Activated T-cell treated with anti-CD3 and anti-CD28 coated beads, Interleukin-2, amount 50 U/mL, for 24 hours (primary cell): ENCODE measurements around the gene MDGA2.
"Not testable (repeated sequence)": the region's sequence is repeated elsewhere in the genome, so short reads cannot be mapped to it uniquely, and the experiment has no call there.

Experiments used
- DNase-seq: peaks from one replicate; pipeline ENCODE4 v3.0.0-alpha.2; 2020
- H3K27ac Mint-ChIP-seq: 2 replicates; pipeline ENCODE4 v1.8.0; 2020; ENCODE audit warnings: mild to moderate bottlenecking, mixed read lengths
- H3K27me3 Mint-ChIP-seq: 2 replicates; pipeline ENCODE4 v1.8.0; 2020; ENCODE audit warnings: mixed read lengths
- H3K36me3 Mint-ChIP-seq: 2 replicates; pipeline ENCODE4 v1.8.0; 2020; ENCODE audit warnings: low read depth, mixed read lengths
- H3K4me1 Mint-ChIP-seq: 2 replicates; pipeline ENCODE4 v1.8.0; 2020; ENCODE audit warnings: low read depth, mixed read lengths
- H3K4me3 Mint-ChIP-seq: 2 replicates; pipeline ENCODE4 v1.8.0; 2020; ENCODE audit warnings: mild to moderate bottlenecking, moderate library complexity, mixed read lengths
- H3K9me3 Mint-ChIP-seq: 2 replicates; pipeline ENCODE4 v1.8.0; 2020; ENCODE audit warnings: mixed read lengths

The MDGA2 gene

DNA sequence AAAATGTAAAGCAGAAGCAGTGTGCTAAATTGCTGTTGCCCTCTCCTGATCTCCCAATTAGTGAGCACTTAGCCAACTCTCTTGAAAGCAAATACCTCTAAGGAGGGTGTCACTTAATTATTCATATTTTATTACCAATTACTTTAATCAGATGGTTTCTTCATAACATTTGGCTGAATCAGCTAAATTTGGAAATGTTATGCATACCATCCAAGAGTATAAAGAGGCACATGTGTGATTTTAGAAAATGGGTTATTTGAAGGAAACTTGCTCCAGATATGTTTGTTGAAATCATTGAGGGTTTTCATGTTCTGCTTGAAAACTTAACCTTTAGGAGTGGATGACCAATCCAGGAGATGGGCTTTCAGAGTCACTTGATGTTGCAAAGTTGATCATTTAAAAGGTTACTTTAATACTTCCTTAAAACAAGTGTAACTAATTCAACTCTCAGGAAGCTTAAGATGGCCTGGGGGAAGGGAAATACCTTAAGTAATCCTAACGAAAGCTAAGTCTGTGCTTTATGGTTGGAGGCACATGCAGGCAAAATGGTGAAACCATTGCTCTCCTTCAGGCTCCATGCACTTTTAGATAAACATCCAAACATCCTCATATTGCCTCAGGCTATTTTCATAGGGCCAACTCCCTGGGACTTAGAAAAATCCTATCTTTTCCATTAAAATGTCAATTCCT is 434.5 kb downstream of the MDGA2 start:
- no peaks in the 10 kb centered on the region for H3K36me3 Mint-ChIP-seq

GRCh38 chr14:47235619-47236018 is 439.8 kb downstream of the MDGA2 start:
- no peaks in the 10 kb centered on the region for H3K36me3 Mint-ChIP-seq
- H3K9me3 Mint-ChIP-seq: no peaks in the 10 kb centered on the region
- DNase-seq: no peak
- no peaks in the 10 kb centered on the region for H3K4me1 Mint-ChIP-seq
- no peaks in the 10 kb centered on the region for H3K27me3 Mint-ChIP-seq
- no peak overlapping the region for H3K27ac Mint-ChIP-seq
- H3K4me3 Mint-ChIP-seq: no peak overlapping the region

More for the DNA sequence above, 434.5 kb downstream of the MDGA2 start:
- DNase-seq: no peak
- Mint-ChIP-seq H3K27me3 (no peaks in the 10 kb centered on the region), H3K9me3 (no peaks in the 10 kb centered on the region), H3K27ac (no peak overlapping the region), H3K4me1 (no peaks in the 10 kb centered on the region), H3K4me3 (no peak overlapping the region)

DNA sequence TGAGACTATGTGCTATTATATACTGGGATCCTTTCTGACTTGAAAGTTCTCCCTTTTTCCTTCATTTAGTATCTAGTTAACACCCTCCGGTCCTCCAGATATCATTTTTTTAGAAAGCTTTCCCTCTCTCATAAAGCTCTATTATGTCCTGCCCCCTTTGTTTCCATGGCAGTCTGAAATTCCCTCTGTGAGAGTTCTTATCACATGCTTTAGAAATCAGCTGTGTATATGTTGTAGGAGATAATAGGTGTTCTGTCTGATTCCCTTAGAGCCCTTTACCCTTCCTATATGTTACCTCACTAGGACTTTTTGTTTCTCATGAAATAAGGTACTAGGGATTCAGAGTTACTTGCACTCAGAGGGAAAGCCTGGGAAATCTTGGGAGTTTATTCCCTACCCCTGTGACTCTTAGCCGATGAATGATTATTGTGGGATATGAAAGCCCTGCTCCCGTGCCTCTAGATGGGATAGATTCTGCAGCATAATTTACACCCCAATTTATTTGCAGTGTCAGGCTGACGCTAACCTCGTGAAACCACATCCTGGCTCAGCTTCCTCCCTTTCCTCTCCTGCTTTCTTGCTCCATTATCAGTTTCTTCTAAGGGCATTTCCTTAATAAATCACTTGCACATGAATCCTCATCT is 448.4 kb downstream of the MDGA2 start:
- peaks cover 9% of the 10 kb centered on the region for H3K4me1 Mint-ChIP-seq
- DNase-seq: no peak
- no peaks in the 10 kb centered on the region for H3K27me3 Mint-ChIP-seq
- H3K9me3 Mint-ChIP-seq: peaks cover 4% of the 10 kb centered on the region
- H3K27ac Mint-ChIP-seq: no peak overlapping the region
- no peaks in the 10 kb centered on the region for H3K36me3 Mint-ChIP-seq
- H3K4me3 Mint-ChIP-seq: no peak overlapping the region

- no peaks in the 10 kb centered on the region for H3K27me3 Mint-ChIP-seq
- no peak overlapping the region for H3K27ac Mint-ChIP-seq
- H3K36me3 Mint-ChIP-seq: no peaks in the 10 kb centered on the region
- H3K4me1 Mint-ChIP-seq: peaks cover 9% of the 10 kb centered on the region
- no peak for DNase-seq
- H3K9me3 Mint-ChIP-seq: peaks cover 4% of the 10 kb centered on the region
- H3K4me3 Mint-ChIP-seq: no peak overlapping the region
These were observed 451.7 kb downstream of the MDGA2 start for GRCh38 chr14:47223656-47224055.

GRCh38 chr14:47220096-47220495 is 455.3 kb downstream of the MDGA2 start:
- DNase-seq: no peak
- no peak overlapping the region for H3K27ac Mint-ChIP-seq
- no peak overlapping the region for H3K4me3 Mint-ChIP-seq
- no peaks in the 10 kb centered on the region for H3K4me1 Mint-ChIP-seq
- H3K9me3 Mint-ChIP-seq: peaks cover 4% of the 10 kb centered on the region
- H3K36me3 Mint-ChIP-seq: no peaks in the 10 kb centered on the region
- no peaks in the 10 kb centered on the region for H3K27me3 Mint-ChIP-seq

DNA sequence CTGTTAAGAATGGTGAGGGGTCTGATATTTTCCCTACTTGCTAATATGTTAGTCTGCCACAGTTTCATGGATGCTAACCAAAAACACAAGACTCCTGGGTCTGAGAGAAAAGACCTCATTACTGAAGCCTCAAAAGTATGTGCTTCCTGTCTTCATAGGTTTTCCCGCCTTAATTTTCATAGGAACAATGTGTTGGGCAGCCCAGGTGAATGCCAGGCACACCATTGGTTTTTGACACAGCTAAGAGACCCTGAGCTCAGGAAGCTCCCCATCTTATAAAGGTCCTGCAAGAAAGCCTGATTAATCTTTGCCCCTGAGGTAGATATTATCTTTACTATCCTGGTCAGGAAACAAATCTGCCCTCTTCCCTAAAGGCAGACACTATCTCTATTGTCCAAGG is 464.1 kb downstream of the MDGA2 start:
- H3K36me3 Mint-ChIP-seq: no peaks in the 10 kb centered on the region
- no peak for DNase-seq
- H3K4me1 Mint-ChIP-seq: no peaks in the 10 kb centered on the region
- no peak overlapping the region for H3K4me3 Mint-ChIP-seq
- H3K9me3 Mint-ChIP-seq: no peaks in the 10 kb centered on the region
- no peak overlapping the region for H3K27ac Mint-ChIP-seq
- no peaks in the 10 kb centered on the region for H3K27me3 Mint-ChIP-seq

DNA sequence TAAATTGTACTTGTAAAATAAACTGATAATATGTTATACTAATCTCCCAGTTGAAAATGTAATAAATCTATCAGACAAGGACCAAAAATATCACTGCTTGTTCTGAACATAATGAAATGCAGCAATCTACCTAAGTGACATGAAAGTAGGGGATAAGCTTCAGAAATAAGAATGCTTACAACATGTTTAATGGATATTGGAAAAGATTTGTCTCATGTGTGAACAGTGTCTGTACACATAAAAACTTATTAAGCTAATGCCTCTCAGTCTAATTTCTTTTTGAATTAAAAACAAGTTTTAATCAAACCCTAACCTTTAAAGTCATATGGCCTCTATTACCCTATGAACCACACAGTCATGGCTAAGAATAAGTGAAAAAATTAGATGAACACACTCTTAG is 465.3 kb downstream of the MDGA2 start:
- Mint-ChIP-seq H3K9me3 (peaks cover 5% of the 10 kb centered on the region), H3K27me3 (no peaks in the 10 kb centered on the region), H3K36me3 (no peaks in the 10 kb centered on the region), H3K4me3 (no peak overlapping the region), H3K27ac (no peak overlapping the region), H3K4me1 (no peaks in the 10 kb centered on the region)
- DNase-seq: no peak

DNA sequence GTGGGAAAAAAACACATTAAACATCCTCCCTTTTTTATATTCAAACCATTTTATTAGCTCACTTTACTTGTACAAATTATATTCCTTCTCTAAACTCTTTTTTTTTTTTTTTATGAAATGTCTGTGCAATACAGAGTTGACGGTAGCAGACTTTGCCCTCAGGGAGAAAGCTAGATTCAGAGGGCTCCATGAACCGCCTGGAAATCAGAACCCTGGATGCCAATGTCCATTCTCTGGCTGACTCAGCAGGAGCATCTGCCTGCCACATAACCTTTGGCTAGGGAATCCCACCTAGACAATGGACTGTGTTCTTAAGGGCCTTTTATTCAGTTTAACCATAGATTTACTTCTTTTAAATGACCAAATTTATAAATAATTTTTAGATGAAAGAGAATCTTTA is 467.0 kb downstream of the MDGA2 start:
- no peak for DNase-seq
- Mint-ChIP-seq H3K27me3 (no peaks in the 10 kb centered on the region), H3K4me3 (no peak overlapping the region), H3K9me3 (peaks cover 5% of the 10 kb centered on the region), H3K27ac (no peak overlapping the region), H3K4me1 (no peaks in the 10 kb centered on the region), H3K36me3 (no peaks in the 10 kb centered on the region)

- H3K4me3 Mint-ChIP-seq: no peak overlapping the region
- no peaks in the 10 kb centered on the region for H3K4me1 Mint-ChIP-seq
- H3K27ac Mint-ChIP-seq: no peak overlapping the region
- no peaks in the 10 kb centered on the region for H3K27me3 Mint-ChIP-seq
- peaks cover 5% of the 10 kb centered on the region for H3K9me3 Mint-ChIP-seq
- H3K36me3 Mint-ChIP-seq: no peaks in the 10 kb centered on the region
- DNase-seq: no peak
These were observed 467.8 kb downstream of the MDGA2 start for GRCh38 chr14:47207617-47208016.

DNA sequence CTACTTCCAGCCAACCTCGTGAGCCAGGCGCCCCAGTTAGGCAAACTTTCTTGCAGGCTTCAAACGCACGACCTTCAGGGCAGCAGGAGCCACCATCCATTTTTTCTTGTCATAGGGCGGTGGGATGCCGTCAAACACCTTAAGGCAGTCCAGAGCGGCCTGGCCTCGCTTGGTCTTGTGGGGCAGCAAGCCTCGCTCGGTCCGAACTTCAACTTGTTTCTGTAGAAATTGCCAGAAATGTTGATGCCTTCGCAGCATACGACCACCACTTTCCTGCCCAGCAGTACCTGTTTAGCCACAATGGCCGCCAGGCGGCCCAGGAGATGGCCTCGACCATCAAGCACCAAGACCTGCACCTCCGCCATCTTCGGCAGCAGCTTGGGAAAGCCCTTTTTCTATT is 474.7 kb downstream of the MDGA2 start:
- no peak for DNase-seq
- no peak overlapping the region for H3K4me3 Mint-ChIP-seq
- no peak overlapping the region for H3K27ac Mint-ChIP-seq
- H3K4me1 Mint-ChIP-seq: no peaks in the 10 kb centered on the region
- no peaks in the 10 kb centered on the region for H3K27me3 Mint-ChIP-seq
- no peaks in the 10 kb centered on the region for H3K36me3 Mint-ChIP-seq
- peaks cover 8% of the 10 kb centered on the region for H3K9me3 Mint-ChIP-seq

GRCh38 chr14:47195582-47195981 is 479.8 kb downstream of the MDGA2 start:
- no peaks in the 10 kb centered on the region for H3K27me3 Mint-ChIP-seq

DNA sequence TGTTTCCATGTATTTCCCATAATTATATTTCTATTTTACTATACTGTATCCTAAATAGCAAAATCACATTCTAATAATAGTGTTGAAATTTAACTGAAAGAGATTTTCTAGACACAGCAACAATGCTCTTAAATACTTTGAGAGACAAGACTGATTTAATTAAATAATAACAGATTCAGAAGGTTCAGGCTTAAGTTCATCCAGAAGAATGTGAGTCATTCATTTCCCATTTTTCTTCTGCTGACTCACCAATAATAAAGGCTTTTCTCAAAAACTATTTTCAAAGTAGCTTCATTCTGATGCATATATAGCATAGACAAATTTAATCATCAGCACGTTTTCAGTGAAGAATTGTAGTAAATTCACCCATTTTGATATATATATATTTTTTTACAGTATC is 481.4 kb downstream of the MDGA2 start:
- H3K36me3 Mint-ChIP-seq: no peaks in the 10 kb centered on the region
- no peaks in the 10 kb centered on the region for H3K9me3 Mint-ChIP-seq
- H3K4me1 Mint-ChIP-seq: no peaks in the 10 kb centered on the region
- no peaks in the 10 kb centered on the region for H3K27me3 Mint-ChIP-seq
- no peak overlapping the region for H3K27ac Mint-ChIP-seq
- DNase-seq: no peak
- H3K4me3 Mint-ChIP-seq: no peak overlapping the region

More at GRCh38 chr14:47195582-47195981, 479.8 kb downstream of the MDGA2 start:
- DNase-seq: no peak
- Mint-ChIP-seq H3K27ac (no peak overlapping the region), H3K4me1 (no peaks in the 10 kb centered on the region), H3K36me3 (no peaks in the 10 kb centered on the region), H3K4me3 (no peak overlapping the region), H3K9me3 (no peaks in the 10 kb centered on the region)

DNA sequence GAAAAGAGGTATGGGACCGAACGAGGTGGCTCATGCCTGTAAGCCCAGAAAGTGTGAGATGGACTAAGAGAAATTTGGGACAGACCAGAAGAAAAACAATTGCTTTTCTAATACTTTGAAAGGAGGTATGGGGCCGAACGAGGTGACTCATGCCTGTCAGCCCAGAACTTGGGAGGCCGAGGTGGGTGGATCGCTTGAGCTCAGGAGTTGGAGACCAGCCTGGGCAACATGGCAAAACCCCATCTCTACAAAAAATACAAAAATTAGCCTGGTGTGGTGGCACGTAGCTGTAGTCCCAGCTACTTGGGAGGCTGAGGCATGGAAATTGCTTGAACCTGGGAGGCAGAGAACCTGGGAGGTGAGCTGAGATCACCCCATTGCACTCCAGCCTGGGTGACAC is 483.2 kb downstream of the MDGA2 start:
- H3K4me3 Mint-ChIP-seq, H3K9me3 Mint-ChIP-seq, H3K36me3 Mint-ChIP-seq, DNase-seq, H3K27ac Mint-ChIP-seq, H3K27me3 Mint-ChIP-seq, H3K4me1 Mint-ChIP-seq: not testable (repeated sequence)

GRCh38 chr14:47191700-47192099 is 483.7 kb downstream of the MDGA2 start:
- H3K9me3 Mint-ChIP-seq: no peaks in the 10 kb centered on the region
- H3K4me1 Mint-ChIP-seq: no peaks in the 10 kb centered on the region
- H3K27ac Mint-ChIP-seq: no peak overlapping the region
- H3K36me3 Mint-ChIP-seq: no peaks in the 10 kb centered on the region
- DNase-seq: no peak
- no peaks in the 10 kb centered on the region for H3K27me3 Mint-ChIP-seq
- no peak overlapping the region for H3K4me3 Mint-ChIP-seq

GRCh38 chr14:47189911-47190484 is 485.4 kb downstream of the MDGA2 start:
- Mint-ChIP-seq H3K36me3 (no peaks in the 10 kb centered on the region), H3K4me3 (no peak overlapping the region), H3K27me3 (no peaks in the 10 kb centered on the region), H3K9me3 (no peaks in the 10 kb centered on the region), H3K27ac (no peak overlapping the region), H3K4me1 (no peaks in the 10 kb centered on the region)
- DNase-seq: no peak
